GM23338 (cell line): Measurements from ENCODE around the gene HTT.

Experiments used
- EZH2 ChIP-seq: fragments of 200-600 bp; sonication (generic); IDR thresholded peaks from one replicate; pipeline ENCODE4 v1.8.0; 2017; ENCODE audit warnings: antibody characterized with exemption, mild to moderate bottlenecking, low read depth; ENCODE audit not compliant: unreplicated experiment
- JUNB ChIP-seq: IDR thresholded peaks from one replicate; pipeline ENCODE4 v1.6.1; 2016; ENCODE audit warnings: antibody characterized with exemption; ENCODE audit not compliant: unreplicated experiment
- NANOG ChIP-seq: IDR thresholded peaks from 2 replicates; pipeline ENCODE4 v1.6.1; 2016; ENCODE audit warnings: antibody characterized with exemption, borderline replicate concordance
- POLR2AphosphoS5 ChIP-seq: IDR thresholded peaks from 2 replicates; pipeline ENCODE4 v1.6.1; 2016; ENCODE audit warnings: antibody characterized with exemption, low read depth
- TF ChIP-seq, protein P1 (sequence below), 2 experiments: fragments of 200-600 bp in 1 of 2; sonication (generic) in 1 of 2; conservative IDR thresholded peaks; 2 replicates each; pipeline versions ENCODE4 v1.5.1 to v1.6.1; 2016 to 2017; ENCODE audit warnings: antibody characterized with exemption in 2 of 2, low read depth in 2 of 2, mild to moderate bottlenecking in 2 of 2, moderate library complexity in 1 of 2

DNA sequence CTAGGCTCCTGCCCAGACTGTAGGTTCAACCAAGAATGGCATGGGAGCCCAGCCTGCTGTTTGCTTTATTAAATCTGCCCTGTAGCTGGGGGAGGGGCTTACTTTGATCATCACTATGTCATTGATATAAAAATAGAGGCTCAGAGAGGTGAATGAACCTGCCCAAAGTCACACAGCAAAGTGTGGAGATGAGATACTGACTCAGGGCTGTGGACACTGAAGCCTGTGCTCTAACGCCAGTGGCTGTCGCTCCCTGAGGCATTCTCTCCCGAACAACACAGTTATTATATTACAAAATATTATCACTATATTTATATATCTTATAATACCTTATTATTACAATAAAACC, 178.0 kb downstream of the HTT start:
- TF ChIP-seq, protein P1, sequence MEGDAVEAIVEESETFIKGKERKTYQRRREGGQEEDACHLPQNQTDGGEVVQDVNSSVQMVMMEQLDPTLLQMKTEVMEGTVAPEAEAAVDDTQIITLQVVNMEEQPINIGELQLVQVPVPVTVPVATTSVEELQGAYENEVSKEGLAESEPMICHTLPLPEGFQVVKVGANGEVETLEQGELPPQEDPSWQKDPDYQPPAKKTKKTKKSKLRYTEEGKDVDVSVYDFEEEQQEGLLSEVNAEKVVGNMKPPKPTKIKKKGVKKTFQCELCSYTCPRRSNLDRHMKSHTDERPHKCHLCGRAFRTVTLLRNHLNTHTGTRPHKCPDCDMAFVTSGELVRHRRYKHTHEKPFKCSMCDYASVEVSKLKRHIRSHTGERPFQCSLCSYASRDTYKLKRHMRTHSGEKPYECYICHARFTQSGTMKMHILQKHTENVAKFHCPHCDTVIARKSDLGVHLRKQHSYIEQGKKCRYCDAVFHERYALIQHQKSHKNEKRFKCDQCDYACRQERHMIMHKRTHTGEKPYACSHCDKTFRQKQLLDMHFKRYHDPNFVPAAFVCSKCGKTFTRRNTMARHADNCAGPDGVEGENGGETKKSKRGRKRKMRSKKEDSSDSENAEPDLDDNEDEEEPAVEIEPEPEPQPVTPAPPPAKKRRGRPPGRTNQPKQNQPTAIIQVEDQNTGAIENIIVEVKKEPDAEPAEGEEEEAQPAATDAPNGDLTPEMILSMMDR (conservative IDR thresholded peaks at IDR 0.05; ENCODE audit: low read depth in 2 of 2) = no peak
- TF ChIP-seq NANOG = no peak
- no peak for TF ChIP-seq EZH2
- TF ChIP-seq POLR2AphosphoS5 = no peak
- TF ChIP-seq JUNB = no peak
